Uterus (tissue), 2 donors: ENCODE results near the gene PSMA4.

ENCODE experiments used
- POLR2A ChIP-seq, 2 donors: fragments of 450-650 bp; IDR thresholded peaks; one replicate each; pipeline ENCODE4 v1.6.1; 2016; ENCODE audit warnings: antibody characterized with exemption in 2 of 2, mild to moderate bottlenecking in 1 of 2, moderate library complexity in 1 of 2
- TF ChIP-seq, protein P1 (sequence below), 4 experiments: fragments of 200-600 bp in 2 of 4; fragments of 450-650 bp in 2 of 4; sonication (generic) in 2 of 4; IDR thresholded peaks; one replicate each; pipeline ENCODE4 v1.5.1; 2016 to 2019; ENCODE audit warnings: antibody characterized with exemption in 4 of 4, mild to moderate bottlenecking in 2 of 4, moderate library complexity in 1 of 4

DNA sequence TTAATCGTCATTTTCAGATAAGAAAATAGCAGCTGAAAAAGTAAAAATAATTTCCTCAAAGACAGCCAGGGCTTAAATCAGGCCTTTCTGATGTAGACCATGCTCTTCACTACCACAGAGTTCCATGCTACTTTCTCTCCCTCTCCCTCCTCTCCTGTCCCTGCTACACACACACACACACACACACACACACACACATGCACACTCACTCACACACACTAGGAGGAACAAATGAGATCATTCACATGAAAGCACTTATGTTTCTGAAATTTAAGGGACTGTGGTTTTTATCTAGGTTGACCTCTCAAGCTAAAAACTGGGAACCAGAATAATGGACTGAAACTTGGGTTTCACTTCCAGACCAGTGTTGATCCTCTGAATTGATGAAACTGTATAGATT lies 4.1 kb upstream of the PSMA4 start:
- TF ChIP-seq, protein P1, sequence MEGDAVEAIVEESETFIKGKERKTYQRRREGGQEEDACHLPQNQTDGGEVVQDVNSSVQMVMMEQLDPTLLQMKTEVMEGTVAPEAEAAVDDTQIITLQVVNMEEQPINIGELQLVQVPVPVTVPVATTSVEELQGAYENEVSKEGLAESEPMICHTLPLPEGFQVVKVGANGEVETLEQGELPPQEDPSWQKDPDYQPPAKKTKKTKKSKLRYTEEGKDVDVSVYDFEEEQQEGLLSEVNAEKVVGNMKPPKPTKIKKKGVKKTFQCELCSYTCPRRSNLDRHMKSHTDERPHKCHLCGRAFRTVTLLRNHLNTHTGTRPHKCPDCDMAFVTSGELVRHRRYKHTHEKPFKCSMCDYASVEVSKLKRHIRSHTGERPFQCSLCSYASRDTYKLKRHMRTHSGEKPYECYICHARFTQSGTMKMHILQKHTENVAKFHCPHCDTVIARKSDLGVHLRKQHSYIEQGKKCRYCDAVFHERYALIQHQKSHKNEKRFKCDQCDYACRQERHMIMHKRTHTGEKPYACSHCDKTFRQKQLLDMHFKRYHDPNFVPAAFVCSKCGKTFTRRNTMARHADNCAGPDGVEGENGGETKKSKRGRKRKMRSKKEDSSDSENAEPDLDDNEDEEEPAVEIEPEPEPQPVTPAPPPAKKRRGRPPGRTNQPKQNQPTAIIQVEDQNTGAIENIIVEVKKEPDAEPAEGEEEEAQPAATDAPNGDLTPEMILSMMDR (IDR thresholded peaks at IDR 0.05) = no peak
- no peak for TF ChIP-seq POLR2A (IDR thresholded peaks at IDR 0.05)
